ENCODE measurements around the gene RAD51B.

The RAD51B gene

GRCh38 chr14:68594737-68595380 is 775.3 kb downstream of the RAD51B start:
- DNase-seq (ENCODE audit: low read depth in 3 of 3) = no peak

- DNase-seq (ENCODE audit: low read depth in 3 of 3) = no peak
Observed at GRCh38 chr14:68596211-68596610, 776.6 kb downstream of the RAD51B start.

DNA sequence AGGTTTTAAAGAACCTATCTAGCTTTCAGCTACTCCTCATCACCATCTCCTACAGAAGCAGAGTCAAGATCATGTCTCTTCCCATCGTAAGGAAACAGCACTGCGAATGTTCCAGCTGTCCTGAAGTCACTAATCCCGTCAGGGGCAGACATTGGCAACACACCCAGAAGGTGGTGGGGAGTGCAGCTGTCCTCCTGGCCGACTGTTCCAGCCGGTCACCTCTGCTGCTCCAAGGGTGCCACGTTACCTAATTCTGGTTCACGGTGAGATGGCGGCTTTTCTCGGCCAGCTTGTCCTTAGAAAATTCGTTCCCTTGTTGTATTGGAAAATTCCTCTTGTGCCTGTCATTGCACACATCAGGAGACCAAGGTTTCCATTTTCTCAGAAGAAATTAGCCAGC is 777.1 kb downstream of the RAD51B start:
- no peak for DNase-seq (ENCODE audit: low read depth in 3 of 3)

GRCh38 chr14:68598089-68598488 is 778.5 kb downstream of the RAD51B start:
- no peak for DNase-seq (ENCODE audit: low read depth in 3 of 3)

GRCh38 chr14:68598621-68599447 is 779.3 kb downstream of the RAD51B start:
- DNase-seq (ENCODE audit: low read depth in 3 of 3) = no peak

DNA sequence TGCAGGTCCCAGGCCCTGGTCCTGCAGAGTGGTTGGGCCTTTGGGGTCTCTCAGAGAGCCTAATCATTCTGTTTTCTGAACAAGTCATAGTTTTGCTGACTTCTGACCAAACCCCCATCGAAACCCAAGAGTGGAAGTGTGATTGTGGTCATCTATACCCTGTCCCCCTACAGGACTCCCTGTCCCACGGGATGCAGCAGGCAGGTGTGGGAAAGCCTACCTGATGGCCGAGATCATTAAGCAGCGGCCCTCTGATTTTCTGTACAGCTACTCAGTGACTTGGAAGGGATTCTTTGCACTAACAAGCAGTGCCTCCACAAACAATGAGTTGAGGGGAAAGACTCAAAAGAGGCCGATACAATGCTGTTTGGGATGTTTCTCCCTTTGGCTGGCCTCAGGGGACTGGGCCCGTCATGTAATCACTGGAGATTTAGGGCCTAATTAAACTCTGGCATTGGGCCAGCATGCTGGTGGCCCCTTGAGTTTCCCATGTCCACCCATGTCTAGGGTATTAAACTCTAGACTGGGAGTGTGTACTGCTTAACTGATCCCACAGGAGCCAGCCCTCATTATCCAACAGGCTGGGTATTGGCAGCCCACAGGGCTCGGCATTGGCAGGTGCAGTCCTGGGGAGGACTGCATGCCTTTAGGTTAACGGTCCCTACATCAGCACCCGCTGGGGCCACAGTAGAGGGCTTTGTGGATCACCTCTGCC is 780.5 kb downstream of the RAD51B start:
- DNase-seq (ENCODE audit: low read depth in 3 of 3) = no peak

GRCh38 chr14:68602507-68602906 is 782.9 kb downstream of the RAD51B start:
- no peak for DNase-seq (ENCODE audit: low read depth in 3 of 3)

DNA sequence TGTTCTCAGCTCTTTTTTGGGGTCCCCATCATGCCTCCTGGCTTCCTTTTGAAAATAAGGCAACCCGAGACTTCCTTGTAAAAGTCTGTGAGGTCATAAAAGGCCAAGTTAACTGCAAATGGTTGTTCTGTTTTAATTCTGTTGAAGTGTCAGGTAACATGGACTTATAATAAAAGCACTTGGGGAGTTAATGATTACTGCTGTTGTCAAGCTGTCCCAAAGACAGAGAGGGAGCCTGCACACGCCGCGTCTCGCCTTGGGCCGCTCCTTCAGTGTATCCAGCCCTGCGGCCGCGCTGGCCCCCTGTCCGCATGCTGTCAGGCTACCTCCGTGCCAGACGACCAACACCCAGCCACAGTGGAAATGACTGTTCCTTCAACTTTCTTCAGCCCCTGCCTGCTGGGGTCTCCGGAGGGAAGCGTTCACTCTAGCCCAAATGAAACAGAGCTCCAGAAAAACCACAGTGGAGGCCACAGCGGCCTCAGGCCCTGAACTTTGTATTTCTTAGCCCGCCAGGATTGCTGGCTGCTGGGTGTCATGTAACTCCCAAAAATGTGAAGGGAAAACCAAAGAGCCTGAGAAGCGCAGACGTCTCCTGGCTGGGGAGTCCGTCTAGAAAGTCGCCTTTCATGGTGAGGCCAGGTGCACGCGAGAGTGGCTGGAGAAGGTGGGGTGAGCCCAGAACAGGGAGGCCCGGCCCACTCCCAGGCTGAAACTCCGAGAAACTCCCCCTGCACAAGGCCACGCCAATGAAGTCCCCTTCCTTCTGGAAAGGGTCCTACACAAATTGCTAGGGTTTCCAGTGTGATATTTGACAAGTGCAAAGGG is 784.2 kb downstream of the RAD51B start:
- DNase-seq (ENCODE audit: low read depth in 3 of 3) = no peak

DNA sequence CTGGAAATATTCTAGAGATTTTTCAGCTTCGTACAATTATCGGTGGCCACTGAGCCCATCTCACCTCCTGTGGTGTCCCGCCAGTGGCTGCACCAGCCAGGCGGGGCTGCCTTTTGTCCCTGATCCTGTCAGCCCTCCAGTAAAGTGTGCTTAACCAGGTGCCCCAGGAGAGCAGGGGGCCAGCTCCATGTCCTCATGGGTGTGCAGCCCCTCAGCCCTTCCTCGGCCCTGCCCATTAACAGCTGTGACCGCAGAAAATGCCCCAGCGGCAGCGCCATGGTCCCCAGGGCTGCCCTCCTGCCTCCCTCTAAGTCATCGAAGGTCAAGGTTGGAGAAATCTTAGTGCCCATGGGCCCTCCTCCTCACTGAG is 784.8 kb downstream of the RAD51B start:
- no peak for DNase-seq (ENCODE audit: low read depth in 3 of 3)

GRCh38 chr14:68604822-68605221 is 785.2 kb downstream of the RAD51B start:
- no peak for DNase-seq (ENCODE audit: low read depth in 3 of 3)

- DNase-seq (ENCODE audit: low read depth in 3 of 3) = no peak
Observed at GRCh38 chr14:68606176-68606575, 786.6 kb downstream of the RAD51B start.

- no peak for DNase-seq (ENCODE audit: low read depth in 3 of 3)
Observed at GRCh38 chr14:68606644-68607043, 787.1 kb downstream of the RAD51B start.

DNA sequence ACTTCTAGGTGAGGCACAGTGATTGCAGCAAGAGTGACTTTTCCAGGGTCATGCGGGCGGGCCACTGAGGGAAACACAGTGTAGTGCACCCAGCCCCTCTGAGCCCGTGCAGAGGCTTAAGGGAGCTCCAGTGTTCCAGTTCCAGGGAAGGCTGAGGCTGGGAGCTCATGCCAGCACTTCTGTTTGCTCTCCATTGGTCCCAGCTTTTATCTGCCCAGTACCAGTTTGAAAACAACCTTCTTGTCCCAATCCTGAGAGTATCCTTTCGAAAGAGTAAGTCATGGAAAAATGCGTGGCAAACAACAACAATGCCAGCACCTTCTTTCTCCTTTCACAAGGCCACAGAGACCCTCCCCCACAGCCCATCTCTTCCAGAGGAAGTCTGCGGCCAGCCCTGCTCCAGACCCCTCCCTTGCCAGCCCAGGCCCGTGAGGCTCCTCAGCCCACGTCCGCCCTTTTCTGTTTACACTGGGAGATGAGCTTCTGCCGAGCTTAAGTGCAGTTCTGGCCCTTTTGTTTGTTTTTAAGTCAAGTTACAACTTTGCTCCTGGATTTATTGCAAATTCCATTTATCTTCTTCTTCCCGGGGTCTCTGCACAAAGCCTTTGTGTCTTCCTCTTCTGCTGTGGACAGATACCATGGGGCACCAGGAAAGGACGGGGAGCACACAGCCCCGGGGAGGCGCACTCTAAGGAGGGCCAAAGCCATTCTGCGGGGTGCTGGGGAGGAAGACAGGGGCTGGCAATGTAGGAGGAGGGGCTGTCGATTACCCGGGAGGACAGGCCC is 787.7 kb downstream of the RAD51B start:
- no peak for DNase-seq (ENCODE audit: low read depth in 3 of 3)

DNA sequence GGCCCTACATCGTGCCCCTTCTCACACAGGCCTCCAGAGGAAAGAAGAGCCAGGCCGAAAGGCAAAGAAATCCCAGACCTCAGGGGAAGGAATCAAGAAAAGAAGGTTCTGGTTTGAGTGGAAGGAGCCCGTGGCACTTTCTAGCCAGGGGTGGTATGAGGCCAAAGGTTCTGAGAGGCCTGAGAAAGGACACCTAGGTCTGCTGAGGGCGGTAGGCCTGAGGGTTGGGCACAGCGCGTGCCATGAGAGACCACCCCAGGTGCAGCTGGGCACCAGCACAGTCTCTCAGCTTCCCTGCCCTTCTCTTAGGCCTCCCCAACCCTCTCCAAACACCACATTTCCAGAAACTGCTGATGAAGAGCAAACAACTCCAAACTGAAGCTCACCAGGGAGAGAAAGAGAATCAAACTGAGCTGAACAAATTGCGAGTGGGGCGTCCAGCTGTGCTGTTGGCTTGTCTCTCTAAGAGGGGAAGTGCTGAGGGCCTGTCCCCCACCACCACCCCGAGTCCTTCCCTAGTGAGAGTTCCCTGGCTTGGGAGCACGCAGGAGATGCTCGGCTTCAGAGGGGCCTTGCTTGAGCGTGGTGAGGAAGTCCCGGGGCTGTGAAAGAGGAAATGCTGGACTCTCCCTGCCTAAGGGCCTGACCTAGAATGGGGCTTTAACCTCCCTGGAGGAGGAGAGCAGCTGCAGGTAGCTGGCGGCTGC is 788.4 kb downstream of the RAD51B start:
- no peak for DNase-seq (ENCODE audit: low read depth in 3 of 3)

DNA sequence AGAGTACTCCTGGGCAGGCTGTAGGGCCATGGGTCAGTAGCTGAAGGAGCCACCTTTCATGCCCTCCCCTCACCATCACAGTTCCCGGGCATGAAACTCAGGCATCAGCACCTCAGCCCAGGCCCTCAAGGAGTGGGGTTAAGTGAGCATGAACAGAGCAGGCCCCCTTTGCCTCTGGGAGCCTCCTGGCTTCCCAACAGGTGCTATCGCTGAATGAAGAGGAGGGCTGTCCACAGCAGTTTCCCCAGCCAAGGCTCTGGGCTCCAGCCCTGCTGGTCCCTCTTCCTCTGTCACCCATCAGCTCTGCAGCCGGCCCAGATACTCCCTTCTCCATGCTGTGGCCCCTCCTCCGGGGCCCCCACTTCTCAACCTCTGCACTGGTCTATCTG is 789.0 kb downstream of the RAD51B start:
- DNase-seq (ENCODE audit: low read depth in 3 of 3) = no peak

DNA sequence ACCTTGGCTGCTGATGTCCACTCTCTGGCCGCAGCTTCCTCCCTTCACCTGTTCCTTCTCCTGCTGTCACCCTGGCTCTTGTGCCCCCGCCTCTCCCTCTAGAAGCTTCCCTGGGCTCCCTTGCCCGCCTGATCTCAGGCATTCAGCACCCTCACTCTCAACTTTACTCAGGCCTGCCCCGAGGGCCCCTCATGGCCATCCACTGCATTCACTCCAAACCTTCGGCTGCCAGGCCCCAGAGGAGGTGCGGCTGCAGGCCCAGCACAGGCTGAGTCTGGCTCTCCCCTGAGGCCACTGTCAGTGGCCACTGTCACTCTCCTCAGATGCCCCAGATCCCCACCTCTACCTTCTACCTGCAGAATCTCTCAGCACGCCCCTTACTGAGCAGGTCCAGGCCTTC is 789.4 kb downstream of the RAD51B start:
- no peak for DNase-seq (ENCODE audit: low read depth in 3 of 3)

DNA sequence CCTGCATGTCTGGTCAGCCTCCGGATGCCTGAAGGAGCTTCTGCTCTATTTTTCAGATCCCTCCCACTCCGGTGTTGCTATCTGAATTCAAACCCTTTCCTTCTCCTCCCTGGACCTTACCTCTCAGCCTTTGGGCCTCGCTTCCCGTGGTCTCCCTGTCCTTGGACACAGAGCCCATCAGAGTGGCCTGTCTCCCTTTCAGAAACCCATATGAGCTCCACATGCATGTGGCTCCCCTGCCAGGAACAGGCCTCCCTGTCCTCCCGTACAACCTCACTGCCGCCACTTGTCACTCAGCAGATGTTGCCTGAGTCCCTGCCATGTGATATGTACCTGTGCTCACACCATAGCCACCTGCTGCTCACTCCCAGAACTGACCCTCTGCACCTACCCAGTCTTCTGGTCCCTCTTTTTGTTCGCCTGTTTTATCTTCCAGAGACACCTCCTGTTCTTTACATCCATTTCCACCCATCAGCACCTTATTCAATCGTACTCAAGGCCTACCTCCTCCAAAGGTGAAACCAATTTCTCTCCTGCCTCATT is 790.7 kb downstream of the RAD51B start:
- DNase-seq (ENCODE audit: low read depth in 3 of 3) = no peak

DNA sequence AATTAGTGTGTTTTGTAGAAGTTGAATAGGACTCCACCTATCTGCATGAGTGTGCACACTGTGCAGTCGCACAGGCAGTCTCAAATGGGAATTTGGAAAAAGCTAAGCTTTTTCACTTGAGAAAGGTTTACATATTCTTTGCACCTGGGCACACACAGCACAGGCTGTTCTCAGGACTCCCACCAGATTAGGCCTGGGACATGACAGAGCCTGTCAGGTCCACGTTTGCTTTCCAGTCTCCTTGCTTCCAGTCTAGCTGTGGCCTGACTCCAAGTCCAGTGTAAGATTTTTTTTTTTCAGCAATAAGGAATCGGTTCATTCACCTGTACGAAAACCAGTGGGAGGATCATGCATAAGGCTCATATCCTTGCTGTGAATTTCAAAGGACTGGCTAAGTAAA is 792.0 kb downstream of the RAD51B start:
- DNase-seq (ENCODE audit: low read depth in 3 of 3) = no peak

GRCh38 chr14:68612049-68612448 is 792.5 kb downstream of the RAD51B start:
- no peak for DNase-seq (ENCODE audit: low read depth in 3 of 3)

DNA sequence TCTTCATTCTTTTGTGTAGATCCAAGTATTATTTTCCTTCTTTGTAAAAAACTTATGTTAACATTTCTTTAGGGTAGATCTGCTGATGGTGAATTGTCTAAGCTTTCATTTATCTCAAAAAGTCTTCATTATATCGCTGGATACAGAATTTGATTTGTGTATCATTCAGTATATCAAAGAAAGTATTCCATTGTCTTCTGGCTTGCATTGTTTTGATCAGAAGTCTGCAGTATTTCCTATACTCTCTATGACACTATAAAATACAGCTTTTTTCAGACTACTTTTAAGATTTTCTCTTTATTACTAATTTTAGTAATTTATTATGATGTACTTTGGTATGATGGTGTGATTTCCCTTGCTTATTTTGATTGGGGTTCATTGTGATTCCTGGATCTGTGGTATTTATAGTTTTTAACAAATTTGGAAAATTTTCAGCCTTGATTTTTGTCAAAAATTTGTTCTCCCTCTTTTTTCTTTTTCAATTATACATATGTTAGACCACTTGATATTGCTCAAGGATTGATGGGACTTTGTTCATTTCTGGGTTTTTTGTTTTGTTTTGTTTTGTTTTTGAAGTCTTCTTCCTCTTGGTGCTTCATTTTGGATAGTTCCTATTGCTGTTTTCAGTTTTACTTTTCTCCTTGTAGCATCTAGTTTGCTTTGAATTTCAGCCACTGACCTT is 796.8 kb downstream of the RAD51B start:
- no peak for DNase-seq (ENCODE audit: low read depth in 3 of 3)

Data from stimulated activated CD4-positive, alpha-beta T cell treated with anti-CD3 and anti-CD28 coated beads, TNF-alpha, amount 100 ng/mL, for 4 hours (primary cell).